ENCODE measurements around the gene GRIA1. TPM values are rescaled to one million over a fixed set of nuclear protein-coding genes. Genes with fewer than 3 reads are reported as not detected.

Gene GRIA1
- total RNA-seq, 2 experiments from 2014 or later: not detected

DNA sequence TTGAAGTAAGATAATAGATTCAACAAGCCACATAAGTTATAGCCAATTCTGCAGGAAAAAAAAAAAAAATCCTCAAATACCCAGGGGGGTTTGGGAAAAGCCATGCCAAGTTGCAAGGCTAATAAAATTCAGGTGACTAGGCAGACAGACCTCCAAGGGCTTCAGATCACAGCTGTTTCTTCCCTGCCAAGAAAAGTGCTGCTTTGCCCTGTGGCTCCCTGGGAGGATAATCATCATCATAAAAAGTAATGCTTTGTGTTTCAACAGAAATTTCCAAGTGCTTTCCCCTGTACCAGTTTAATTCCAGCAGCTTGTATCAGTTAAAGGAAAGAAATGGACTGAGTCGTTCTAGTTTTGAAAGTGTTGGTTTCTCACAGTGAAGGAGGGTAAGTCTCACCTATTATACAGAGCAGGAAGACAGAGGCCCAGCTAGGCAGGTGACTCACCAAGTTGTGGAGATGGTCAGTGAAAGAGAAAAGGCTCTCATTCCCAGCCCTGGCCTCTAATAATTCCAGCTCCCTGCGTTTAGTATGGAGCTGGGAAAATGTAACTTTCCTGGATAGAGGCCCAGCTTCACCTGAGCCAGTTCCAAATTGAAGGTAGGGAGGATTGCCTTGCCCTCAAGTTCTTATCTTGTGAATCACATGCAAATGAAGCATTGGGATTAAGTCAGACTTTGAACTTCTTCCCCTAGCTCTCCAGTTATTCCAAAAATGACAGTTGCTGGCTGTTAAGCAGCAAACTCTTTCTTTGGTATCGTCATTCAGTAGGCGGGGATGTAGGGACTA lies 263.4 kb downstream of the GRIA1 start:
- DNase-seq: no peak
- no peaks in the 10 kb centered on the region for H3K4me1 Mint-ChIP-seq
- POLR2A ChIA-PET: no interaction called here
- H3K27ac Mint-ChIP-seq: no peak overlapping the region
- H3K4me3 Mint-ChIP-seq: no peak overlapping the region
- H3K9me3 Mint-ChIP-seq: no peaks in the 10 kb centered on the region
- H3K27me3 Mint-ChIP-seq: no peaks in the 10 kb centered on the region
- no peaks in the 10 kb centered on the region for H3K36me3 Mint-ChIP-seq (ENCODE audit: low read depth)
- CTCF ChIA-PET: no interaction called here

DNA sequence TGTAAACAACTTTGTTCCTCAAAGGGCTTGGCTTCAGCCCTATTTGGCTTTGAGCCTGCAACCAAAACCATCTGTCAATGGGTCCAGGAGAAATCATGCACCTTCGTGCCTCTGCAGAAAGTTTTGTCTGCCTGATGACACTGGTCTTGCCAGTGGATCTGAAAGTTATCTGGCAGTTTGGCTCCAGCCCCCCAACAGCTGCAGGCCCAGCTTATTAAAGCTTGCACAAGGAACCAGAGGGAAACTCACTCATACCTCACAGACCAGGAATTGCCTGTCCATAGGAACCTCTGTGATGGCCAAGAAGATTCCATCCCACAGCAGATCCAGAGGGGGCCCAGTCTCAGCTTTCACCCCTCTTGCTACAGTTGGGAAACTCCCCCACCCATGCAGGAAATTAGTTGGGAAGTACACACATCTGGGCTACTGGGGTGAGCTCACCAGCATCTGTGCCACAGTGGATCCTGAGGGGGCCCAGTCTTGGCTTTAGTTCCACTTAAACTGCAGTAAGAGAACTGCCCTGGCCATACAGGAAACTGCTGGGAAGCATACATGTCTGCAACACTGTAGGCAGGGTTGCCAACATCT lies 265.5 kb downstream of the GRIA1 start:
- Mint-ChIP-seq H3K9me3 (no peaks in the 10 kb centered on the region), H3K4me3 (no peak overlapping the region), H3K27ac (no peak overlapping the region), H3K36me3 (ENCODE audit: low read depth) (no peaks in the 10 kb centered on the region), H3K27me3 (no peaks in the 10 kb centered on the region), H3K4me1 (no peaks in the 10 kb centered on the region)
- CTCF ChIA-PET: no interaction called here
- DNase-seq: no peak
- POLR2A ChIA-PET: no interaction called here

DNA sequence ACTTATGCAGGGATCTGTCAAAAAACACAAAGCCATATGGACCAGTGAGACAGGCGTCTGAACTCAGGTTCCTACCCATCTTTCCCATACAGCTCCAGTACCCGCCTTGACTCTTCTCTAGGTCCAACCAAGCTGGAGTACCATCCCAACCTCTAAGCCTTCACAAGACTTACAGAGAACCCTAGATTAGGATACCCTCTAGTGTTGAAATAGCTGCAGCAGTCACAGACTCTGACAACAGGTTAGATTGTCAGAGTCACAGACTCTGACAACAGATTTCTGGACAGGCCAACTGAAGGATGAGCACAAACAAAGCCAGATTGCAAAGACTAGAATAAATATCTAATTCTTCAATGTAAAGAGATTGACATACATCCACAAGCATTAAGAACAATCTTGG lies 266.1 kb downstream of the GRIA1 start:
- Mint-ChIP-seq H3K4me3 (no peak overlapping the region), H3K36me3 (ENCODE audit: low read depth) (no peaks in the 10 kb centered on the region), H3K27me3 (no peaks in the 10 kb centered on the region), H3K27ac (no peak overlapping the region), H3K4me1 (no peaks in the 10 kb centered on the region), H3K9me3 (no peaks in the 10 kb centered on the region)
- ChIA-PET POLR2A (no interaction called here), CTCF (no interaction called here)
- no peak for DNase-seq

DNA sequence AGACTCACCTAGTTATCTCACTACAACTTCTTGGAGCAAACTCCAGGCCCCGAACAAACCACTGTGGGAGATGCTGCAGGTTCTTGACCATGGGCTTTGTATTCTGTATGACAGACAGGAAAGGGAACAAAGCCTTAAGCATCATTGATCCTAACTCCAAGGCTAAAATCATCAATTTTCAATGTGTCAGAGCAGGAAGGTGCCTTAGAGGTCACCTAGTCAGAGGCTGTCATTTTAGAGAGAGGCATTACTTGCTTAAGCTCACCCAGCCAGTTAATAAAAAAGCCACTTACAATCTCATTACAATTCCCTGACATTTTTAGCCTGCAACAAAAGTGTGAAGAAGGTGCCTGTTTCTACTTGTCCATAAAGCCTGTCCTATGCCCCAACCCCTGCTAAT lies 275.5 kb downstream of the GRIA1 start:
- DNase-seq: no peak
- Mint-ChIP-seq H3K4me1 (no peaks in the 10 kb centered on the region), H3K36me3 (ENCODE audit: low read depth) (no peaks in the 10 kb centered on the region), H3K27me3 (no peaks in the 10 kb centered on the region), H3K9me3 (no peaks in the 10 kb centered on the region), H3K27ac (no peak overlapping the region), H3K4me3 (no peak overlapping the region)
- CTCF ChIA-PET: no interaction called here
- POLR2A ChIA-PET: no interaction called here

DNA sequence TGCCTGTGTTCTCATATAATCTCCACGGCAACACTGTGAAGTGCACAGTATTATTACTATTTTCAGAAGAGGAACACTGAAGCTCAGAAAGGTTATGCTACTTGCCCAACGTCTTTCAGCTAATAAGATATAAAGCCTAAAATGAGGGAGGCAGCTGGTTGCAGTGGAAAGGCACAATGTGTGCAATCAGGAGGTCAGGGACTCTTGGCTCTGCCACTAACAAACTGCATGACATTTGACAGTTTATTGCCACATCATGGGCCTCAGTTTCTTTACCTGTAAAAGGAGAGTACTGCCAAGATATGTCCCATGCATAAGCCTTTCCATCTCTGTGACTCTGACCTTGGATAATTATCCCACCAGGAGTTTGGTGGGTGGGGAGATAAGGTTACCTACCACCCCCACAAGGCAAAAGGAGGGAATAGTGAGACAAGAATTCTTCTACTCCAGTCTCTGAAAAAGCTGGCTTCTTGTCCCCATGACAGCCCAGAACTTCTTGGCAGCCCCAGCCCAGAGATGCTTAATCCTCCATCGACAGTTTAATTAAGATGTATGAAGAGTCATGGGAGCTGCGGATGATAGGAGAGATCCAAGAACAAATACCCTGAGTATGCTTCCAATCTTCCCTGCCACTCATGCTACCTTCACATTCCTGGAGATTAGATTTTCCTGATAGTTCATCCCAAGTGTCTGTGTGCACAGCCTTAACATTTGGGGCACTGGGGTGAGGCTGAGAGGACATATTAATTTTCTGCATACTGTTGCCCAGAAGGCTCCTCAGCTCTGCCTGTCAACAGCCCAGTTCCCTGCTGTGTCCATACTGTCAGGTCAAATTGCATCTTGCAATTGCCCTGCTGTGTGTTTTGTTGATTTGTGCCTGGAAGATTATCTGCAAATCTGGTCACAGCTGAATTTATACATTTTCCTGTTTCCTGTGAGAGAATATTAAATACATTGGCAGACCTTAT lies 277.0 kb downstream of the GRIA1 start:
- ChIA-PET POLR2A (no interaction called here), CTCF (no interaction called here)
- Mint-ChIP-seq H3K27me3 (no peaks in the 10 kb centered on the region), H3K9me3 (no peaks in the 10 kb centered on the region), H3K27ac (no peak overlapping the region), H3K4me3 (no peak overlapping the region), H3K36me3 (ENCODE audit: low read depth) (no peaks in the 10 kb centered on the region), H3K4me1 (no peaks in the 10 kb centered on the region)
- DNase-seq: no peak

DNA sequence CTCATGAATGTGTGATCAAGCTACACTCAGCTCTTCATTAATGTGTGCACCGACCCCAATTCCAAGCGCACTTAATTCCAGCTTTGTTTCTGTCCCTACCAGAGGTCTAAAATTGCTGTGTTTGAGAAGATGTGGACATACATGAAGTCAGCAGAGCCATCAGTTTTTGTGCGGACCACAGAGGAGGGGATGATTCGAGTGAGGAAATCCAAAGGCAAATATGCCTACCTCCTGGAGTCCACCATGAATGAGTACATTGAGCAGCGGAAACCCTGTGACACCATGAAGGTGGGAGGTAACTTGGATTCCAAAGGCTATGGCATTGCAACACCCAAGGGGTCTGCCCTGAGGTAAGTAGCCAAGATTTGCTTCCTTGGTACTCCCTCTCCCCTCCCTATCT lies 279.6 kb downstream of the GRIA1 start:
- no peaks in the 10 kb centered on the region for H3K4me1 Mint-ChIP-seq
- H3K36me3 Mint-ChIP-seq (ENCODE audit: low read depth): no peaks in the 10 kb centered on the region
- ChIA-PET CTCF (no interaction called here), POLR2A (no interaction called here)
- no peaks in the 10 kb centered on the region for H3K9me3 Mint-ChIP-seq
- DNase-seq: no peak
- H3K4me3 Mint-ChIP-seq: no peak overlapping the region
- no peak overlapping the region for H3K27ac Mint-ChIP-seq
- H3K27me3 Mint-ChIP-seq: no peaks in the 10 kb centered on the region

DNA sequence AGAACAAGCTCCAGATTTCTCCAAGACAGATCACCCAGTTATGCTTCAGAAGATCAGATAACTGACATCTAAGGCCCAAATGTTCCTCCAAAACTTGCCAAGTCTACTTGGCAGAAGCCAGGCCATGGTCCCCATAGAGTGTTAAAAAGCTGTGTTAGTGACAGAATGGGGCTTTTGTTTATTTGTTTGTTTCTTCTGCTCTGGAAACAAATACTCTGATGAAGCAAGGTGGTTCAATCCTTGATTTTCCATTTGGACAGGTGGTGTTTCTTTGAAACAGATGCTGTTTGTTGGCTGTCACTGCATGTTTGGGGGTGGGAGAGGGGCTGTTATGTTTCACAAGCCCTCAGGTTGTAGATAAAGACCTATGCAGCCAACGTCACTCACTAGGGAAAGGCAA lies 284.2 kb downstream of the GRIA1 start:
- H3K36me3 Mint-ChIP-seq (ENCODE audit: low read depth): no peaks in the 10 kb centered on the region
- H3K27me3 Mint-ChIP-seq: no peaks in the 10 kb centered on the region
- ChIA-PET POLR2A (no interaction called here), CTCF (interaction anchor here (0.6 kb wide), 1 partner anchor 477 kb away, joined by 3 read pairs; no protein-coding TSS in a partner anchor)
- H3K4me3 Mint-ChIP-seq: no peak overlapping the region
- no peak overlapping the region for H3K27ac Mint-ChIP-seq
- H3K9me3 Mint-ChIP-seq: no peaks in the 10 kb centered on the region
- no peak for DNase-seq
- H3K4me1 Mint-ChIP-seq: no peaks in the 10 kb centered on the region

DNA sequence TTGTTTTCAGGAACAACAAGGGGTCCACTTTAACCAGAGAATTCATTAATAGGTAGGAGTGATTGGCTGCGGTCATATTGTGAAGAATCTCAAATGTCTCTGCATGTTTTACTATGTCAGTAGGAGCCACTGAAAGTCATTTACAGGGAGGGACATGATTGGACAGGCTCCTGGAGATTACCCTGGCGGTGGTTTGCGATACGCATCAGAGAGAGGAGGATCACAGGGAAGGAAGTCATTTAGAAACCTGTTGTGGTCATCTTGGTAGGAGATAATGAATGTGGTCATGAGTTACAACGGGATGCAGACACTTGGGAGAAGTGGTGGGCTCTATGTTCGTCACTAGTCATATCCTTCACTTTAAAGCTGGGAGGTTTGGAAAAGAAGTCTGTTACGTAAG lies 285.5 kb downstream of the GRIA1 start:
- no peak for DNase-seq

DNA sequence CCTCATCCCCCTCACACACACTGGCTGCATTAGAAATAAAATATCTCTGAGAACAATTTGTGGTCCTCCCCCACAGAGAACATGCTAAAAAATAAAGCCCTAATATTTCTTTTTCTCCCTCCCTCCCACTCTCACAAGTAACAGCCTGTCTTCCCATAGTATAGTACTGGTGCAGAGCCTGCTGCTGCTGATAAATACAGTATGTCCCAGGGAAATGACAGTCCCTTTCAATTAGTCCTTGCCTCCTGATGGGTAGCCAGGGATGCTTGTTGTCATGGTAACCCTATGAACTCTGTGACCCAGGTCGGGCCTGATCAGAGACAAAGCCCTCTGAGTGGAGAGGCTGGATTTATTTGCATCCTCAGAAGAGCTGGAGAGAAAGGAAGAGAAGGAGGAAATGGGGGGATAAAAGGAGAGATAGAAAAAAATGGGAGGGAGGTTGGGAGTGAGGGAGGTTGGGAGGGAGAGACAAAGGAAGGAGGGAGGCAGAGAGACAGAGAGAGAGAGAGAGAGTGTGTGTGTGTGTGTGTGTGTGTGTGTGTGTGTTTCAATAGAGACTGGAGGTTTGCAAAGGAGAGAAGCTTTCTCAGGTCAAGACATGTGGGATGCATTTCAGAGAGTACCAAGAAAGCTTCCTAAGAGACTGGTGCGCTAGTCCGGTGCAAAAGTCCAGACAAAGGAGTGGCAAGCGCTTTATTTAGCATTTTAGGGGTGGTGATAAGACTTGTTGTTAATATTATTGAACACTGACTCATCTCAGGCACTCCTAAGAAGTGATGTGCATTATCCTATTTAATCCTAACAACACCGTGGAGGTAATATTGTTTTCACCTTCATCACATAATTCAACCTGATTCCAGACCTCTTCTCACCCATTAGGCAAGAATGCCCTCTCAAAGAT lies 287.5 kb downstream of the GRIA1 start:
- Mint-ChIP-seq H3K27me3 (no peaks in the 10 kb centered on the region), H3K9me3 (no peaks in the 10 kb centered on the region), H3K4me1 (no peaks in the 10 kb centered on the region), H3K36me3 (ENCODE audit: low read depth) (no peaks in the 10 kb centered on the region), H3K27ac (no peak overlapping the region), H3K4me3 (no peak overlapping the region)
- CTCF ChIA-PET: no interaction called here
- DNase-seq: no peak
- POLR2A ChIA-PET: no interaction called here

More for the DNA sequence above, 285.5 kb downstream of the GRIA1 start:
- Mint-ChIP-seq H3K36me3 (ENCODE audit: low read depth) (no peaks in the 10 kb centered on the region), H3K27ac (no peak overlapping the region), H3K9me3 (no peaks in the 10 kb centered on the region), H3K4me3 (no peak overlapping the region), H3K27me3 (no peaks in the 10 kb centered on the region), H3K4me1 (no peaks in the 10 kb centered on the region)
- POLR2A ChIA-PET: no interaction called here
- CTCF ChIA-PET: no interaction called here

DNA sequence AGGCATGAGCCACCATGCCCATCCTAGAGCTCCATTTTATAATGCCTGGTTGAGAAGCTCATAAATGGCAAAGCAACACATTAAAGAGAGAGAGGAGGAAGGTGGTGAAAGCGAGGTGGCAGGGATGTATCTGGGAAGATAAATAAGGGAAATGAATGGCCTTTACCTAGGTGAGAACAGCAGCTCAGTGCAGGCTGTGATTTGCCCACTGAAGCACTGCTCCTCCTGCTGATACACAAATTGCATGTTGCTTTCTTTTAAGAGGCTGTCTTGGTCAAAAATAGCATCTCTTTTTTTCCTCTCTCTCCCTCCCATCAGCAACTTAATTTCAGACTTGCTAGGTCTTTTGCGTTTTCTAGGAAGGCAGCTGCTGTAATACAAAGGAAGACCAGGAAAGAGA lies 289.4 kb downstream of the GRIA1 start:
- no peaks in the 10 kb centered on the region for H3K27me3 Mint-ChIP-seq
- DNase-seq: no peak
- no peaks in the 10 kb centered on the region for H3K4me1 Mint-ChIP-seq
- no peaks in the 10 kb centered on the region for H3K36me3 Mint-ChIP-seq (ENCODE audit: low read depth)
- ChIA-PET POLR2A (no interaction called here), CTCF (no interaction called here)
- no peaks in the 10 kb centered on the region for H3K9me3 Mint-ChIP-seq
- no peak overlapping the region for H3K4me3 Mint-ChIP-seq
- H3K27ac Mint-ChIP-seq: no peak overlapping the region

DNA sequence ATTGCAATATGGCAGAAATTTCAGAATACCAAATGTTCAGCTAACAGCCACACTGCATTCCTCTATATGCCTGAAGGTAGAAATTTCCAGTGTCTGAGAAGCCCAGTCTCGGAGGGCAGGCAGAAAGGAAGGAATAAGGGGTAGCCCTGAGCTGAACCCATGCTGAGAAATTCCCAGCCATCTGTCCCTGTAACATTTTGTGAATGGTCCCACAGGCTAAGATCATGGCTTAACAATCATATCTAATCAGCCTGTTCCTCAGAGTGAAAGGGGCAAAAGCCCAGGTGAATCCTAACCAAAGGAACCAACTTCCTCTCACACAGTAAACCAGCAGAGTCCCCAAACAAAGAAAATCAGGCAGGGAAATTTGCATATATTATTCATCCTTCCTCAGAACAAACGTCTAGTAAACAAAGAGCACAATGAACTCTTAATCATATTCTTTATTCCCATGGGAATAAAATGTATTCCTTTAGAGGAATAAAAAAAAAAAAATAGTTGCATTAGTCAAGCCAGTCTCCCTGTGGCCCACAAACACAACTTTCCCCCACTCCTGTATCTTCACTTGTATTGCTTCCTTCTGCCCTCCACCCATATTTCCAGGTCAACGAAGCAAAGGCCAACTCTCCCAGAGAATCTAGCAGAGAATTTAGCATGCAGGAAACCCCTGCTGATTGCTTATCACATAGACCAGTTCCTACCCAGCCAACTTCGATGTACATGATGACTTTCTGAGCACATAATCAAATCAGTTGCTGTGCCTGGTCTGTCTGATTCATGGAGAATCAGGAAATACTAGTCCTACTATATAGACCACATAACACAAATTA lies 290.6 kb downstream of the GRIA1 start:
- no peak overlapping the region for H3K27ac Mint-ChIP-seq
- H3K9me3 Mint-ChIP-seq: no peaks in the 10 kb centered on the region
- no peaks in the 10 kb centered on the region for H3K27me3 Mint-ChIP-seq
- no peaks in the 10 kb centered on the region for H3K36me3 Mint-ChIP-seq (ENCODE audit: low read depth)
- H3K4me3 Mint-ChIP-seq: no peak overlapping the region
- DNase-seq: no peak
- no peaks in the 10 kb centered on the region for H3K4me1 Mint-ChIP-seq
- ChIA-PET POLR2A (no interaction called here), CTCF (no interaction called here)

All from activated CD4-positive, alpha-beta T cell treated with anti-CD3 and anti-CD28 coated beads, Interleukin-2, amount 10 ng/mL, durations not matched to agents 7 days and 5 days (primary cell).